Right atrium auricular region (tissue), 2 donors: Measurements from ENCODE around the gene DOCK1. TPM values are rescaled to one million over a fixed set of nuclear protein-coding genes. Genes with fewer than 3 reads are reported as not detected.

Experiments
- DNase-seq: peaks from one replicate; pipeline ENCODE4 v3.0.0-alpha.2; 2019; ENCODE audit warnings: low spot score
- H3K27ac ChIP-seq, 2 donors: fragments of 200-600 bp; sonication (generic); 1 replicate in 1 of 2; 2 replicates in 1 of 2; pipeline ENCODE4 v1.5.1; 2016 to 2019
- H3K27me3 ChIP-seq, 2 donors: fragments of 200-600 bp; sonication (generic); one replicate each; pipeline versions ENCODE4 v1.5.1 to v1.6.0; 2017 to 2019
- H3K36me3 ChIP-seq: fragments of 200-600 bp; sonication (generic); one replicate; pipeline ENCODE4 v1.5.1; 2016
- H3K4me1 ChIP-seq, 2 donors: fragments of 200-600 bp; sonication (generic); one replicate each; pipeline versions ENCODE4 v1.5.1 to v1.6.0; 2017 to 2019
- H3K4me3 ChIP-seq, 2 donors: fragments of 200-600 bp; sonication (generic); 1 replicate in 1 of 2; 2 replicates in 1 of 2; pipeline ENCODE4 v1.5.1; 2017 to 2019; ENCODE audit warnings: mild to moderate bottlenecking in 1 of 2, moderate library complexity in 1 of 2
- H3K9me3 ChIP-seq, 2 donors: fragments of 200-600 bp; sonication (generic); one replicate each; pipeline ENCODE4 v1.5.1; 2019
- total RNA-seq, 2 donors: library from RNA; depleted of rRNA; stranded (reverse); fragments of >200 nt; gene quantifications; one replicate each; pipeline ENCODE4 v1.1.0, GENCODE V29; 2016
- TF ChIP-seq, protein P1 (sequence below), 2 donors: fragments of 200-600 bp; sonication (generic); IDR thresholded peaks; one replicate each; pipeline ENCODE4 v1.5.1; 2019; ENCODE audit warnings: antibody characterized with exemption in 2 of 2

The DOCK1 gene
- total RNA-seq, 2 donors from 2014 or later, result 13.0 to 16.8 TPM

GRCh38 chr10:127492607-127493250 lies 587.5 kb downstream of the DOCK1 start:
- Histone ChIP-seq H3K36me3 (no peaks in the 10 kb centered on the region), H3K4me3 (no peak overlapping the region), H3K9me3 (no peaks in the 10 kb centered on the region), H3K4me1 (no peaks in the 10 kb centered on the region), H3K27ac (no peak overlapping the region), H3K27me3 (no peaks in the 10 kb centered on the region)
- TF ChIP-seq, protein P1, sequence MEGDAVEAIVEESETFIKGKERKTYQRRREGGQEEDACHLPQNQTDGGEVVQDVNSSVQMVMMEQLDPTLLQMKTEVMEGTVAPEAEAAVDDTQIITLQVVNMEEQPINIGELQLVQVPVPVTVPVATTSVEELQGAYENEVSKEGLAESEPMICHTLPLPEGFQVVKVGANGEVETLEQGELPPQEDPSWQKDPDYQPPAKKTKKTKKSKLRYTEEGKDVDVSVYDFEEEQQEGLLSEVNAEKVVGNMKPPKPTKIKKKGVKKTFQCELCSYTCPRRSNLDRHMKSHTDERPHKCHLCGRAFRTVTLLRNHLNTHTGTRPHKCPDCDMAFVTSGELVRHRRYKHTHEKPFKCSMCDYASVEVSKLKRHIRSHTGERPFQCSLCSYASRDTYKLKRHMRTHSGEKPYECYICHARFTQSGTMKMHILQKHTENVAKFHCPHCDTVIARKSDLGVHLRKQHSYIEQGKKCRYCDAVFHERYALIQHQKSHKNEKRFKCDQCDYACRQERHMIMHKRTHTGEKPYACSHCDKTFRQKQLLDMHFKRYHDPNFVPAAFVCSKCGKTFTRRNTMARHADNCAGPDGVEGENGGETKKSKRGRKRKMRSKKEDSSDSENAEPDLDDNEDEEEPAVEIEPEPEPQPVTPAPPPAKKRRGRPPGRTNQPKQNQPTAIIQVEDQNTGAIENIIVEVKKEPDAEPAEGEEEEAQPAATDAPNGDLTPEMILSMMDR (IDR thresholded peaks at IDR 0.05), result no peak
- no peak for DNase-seq

- TF ChIP-seq, protein P1 (IDR thresholded peaks at IDR 0.05), result no peak
- no peak for DNase-seq
- H3K27me3 ChIP-seq, result no peaks in the 10 kb centered on the region
- H3K9me3 ChIP-seq, result no peaks in the 10 kb centered on the region
- H3K4me3 ChIP-seq, result no peak overlapping the region
- no peaks in the 10 kb centered on the region for H3K4me1 ChIP-seq
- H3K36me3 ChIP-seq, result no peaks in the 10 kb centered on the region
- H3K27ac ChIP-seq, result no peak overlapping the region
These were observed 590.8 kb downstream of the DOCK1 start for GRCh38 chr10:127496035-127496434.

DNA sequence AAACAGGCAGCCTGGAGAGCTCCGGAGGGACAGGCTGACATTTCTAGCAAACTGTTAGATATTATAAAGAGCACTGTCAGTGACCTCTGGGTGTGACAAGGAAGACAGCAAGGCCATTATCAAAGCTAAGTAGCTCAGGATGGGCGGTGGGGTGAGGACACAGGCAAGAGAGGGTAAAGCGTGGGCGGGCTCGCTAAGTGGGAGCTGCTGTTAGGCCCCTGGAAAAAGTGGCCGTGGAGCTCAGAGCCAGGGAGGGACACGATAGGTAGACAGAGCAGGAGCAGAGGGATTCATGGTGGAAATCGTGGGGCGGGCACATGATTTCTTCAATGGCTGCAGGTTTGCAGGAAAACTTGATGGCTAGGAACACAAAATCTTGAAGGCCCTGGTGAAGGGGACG lies 592.5 kb downstream of the DOCK1 start:
- DNase-seq, result no peak
- no peaks in the 10 kb centered on the region for H3K27me3 ChIP-seq
- H3K9me3 ChIP-seq, result no peaks in the 10 kb centered on the region
- H3K36me3 ChIP-seq, result no peaks in the 10 kb centered on the region
- H3K4me1 ChIP-seq, result no peaks in the 10 kb centered on the region
- H3K27ac ChIP-seq, result no peak overlapping the region
- TF ChIP-seq, protein P1 (IDR thresholded peaks at IDR 0.05), result no peak
- no peak overlapping the region for H3K4me3 ChIP-seq

GRCh38 chr10:127498087-127498486 lies 592.9 kb downstream of the DOCK1 start:
- Histone ChIP-seq H3K9me3 (no peaks in the 10 kb centered on the region), H3K27ac (no peak overlapping the region), H3K4me1 (no peaks in the 10 kb centered on the region), H3K27me3 (no peaks in the 10 kb centered on the region), H3K36me3 (no peaks in the 10 kb centered on the region), H3K4me3 (no peak overlapping the region)
- TF ChIP-seq, protein P1 (IDR thresholded peaks at IDR 0.05), result no peak
- no peak for DNase-seq

- H3K9me3 ChIP-seq, result no peaks in the 10 kb centered on the region
- DNase-seq, result no peak
- TF ChIP-seq, protein P1 (IDR thresholded peaks at IDR 0.05), result no peak
- no peaks in the 10 kb centered on the region for H3K27me3 ChIP-seq
- no peaks in the 10 kb centered on the region for H3K4me1 ChIP-seq
- H3K4me3 ChIP-seq, result no peak overlapping the region
- no peak overlapping the region for H3K27ac ChIP-seq
- H3K36me3 ChIP-seq, result no peaks in the 10 kb centered on the region
These were observed 594.9 kb downstream of the DOCK1 start for GRCh38 chr10:127500127-127500526.

Other genes with a start within 250 kb of the DOCK1 start
- gene C10orf90, start 234.7 kb upstream of the DOCK1 start, total RNA-seq, result under 1 TPM in 1 of 2 donors, not detected in 1; 0.43 TPM